GM12878 (cell line): ENCODE data around the gene LEF1.

Experiments
- JUNB ChIP-seq: IDR thresholded peaks from 2 replicates; pipeline ENCODE4 v1.6.1; 2016; ENCODE audit warnings: antibody characterized with exemption, mild to moderate bottlenecking
- KDM1A ChIP-seq: fragments of 200-600 bp; sonication (generic); IDR thresholded peaks from 2 replicates; pipeline ENCODE4 v1.6.1; 2016; ENCODE audit warnings: borderline replicate concordance
- TF ChIP-seq, protein P1 (sequence below): IDR thresholded peaks from 2 replicates; pipeline ENCODE4 v1.6.1; 2012; ENCODE audit warnings: mild to moderate bottlenecking, low read depth, low read length

DNA sequence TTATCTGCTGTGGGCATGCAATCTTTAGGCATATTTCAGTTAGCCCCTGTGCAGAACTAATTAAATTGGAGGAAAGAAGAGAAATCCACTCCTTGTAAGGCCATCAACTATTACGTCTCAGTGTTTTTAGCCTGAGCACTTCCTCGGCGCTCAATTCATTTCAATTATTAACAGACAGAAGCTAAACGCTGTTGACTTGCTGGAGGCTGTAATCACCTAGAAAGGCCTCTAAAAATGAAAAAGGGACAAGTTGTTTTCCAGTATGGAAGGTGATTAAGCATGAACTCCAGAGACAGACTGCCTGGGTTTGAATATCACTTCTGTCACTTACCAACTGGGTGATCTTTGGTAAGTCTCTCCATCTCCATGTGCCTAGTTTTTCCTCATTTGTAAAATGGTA lies 59.6 kb downstream of the LEF1 start:
- TF ChIP-seq JUNB = no peak
- TF ChIP-seq, protein P1, sequence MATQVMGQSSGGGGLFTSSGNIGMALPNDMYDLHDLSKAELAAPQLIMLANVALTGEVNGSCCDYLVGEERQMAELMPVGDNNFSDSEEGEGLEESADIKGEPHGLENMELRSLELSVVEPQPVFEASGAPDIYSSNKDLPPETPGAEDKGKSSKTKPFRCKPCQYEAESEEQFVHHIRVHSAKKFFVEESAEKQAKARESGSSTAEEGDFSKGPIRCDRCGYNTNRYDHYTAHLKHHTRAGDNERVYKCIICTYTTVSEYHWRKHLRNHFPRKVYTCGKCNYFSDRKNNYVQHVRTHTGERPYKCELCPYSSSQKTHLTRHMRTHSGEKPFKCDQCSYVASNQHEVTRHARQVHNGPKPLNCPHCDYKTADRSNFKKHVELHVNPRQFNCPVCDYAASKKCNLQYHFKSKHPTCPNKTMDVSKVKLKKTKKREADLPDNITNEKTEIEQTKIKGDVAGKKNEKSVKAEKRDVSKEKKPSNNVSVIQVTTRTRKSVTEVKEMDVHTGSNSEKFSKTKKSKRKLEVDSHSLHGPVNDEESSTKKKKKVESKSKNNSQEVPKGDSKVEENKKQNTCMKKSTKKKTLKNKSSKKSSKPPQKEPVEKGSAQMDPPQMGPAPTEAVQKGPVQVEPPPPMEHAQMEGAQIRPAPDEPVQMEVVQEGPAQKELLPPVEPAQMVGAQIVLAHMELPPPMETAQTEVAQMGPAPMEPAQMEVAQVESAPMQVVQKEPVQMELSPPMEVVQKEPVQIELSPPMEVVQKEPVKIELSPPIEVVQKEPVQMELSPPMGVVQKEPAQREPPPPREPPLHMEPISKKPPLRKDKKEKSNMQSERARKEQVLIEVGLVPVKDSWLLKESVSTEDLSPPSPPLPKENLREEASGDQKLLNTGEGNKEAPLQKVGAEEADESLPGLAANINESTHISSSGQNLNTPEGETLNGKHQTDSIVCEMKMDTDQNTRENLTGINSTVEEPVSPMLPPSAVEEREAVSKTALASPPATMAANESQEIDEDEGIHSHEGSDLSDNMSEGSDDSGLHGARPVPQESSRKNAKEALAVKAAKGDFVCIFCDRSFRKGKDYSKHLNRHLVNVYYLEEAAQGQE = no peak
- TF ChIP-seq KDM1A = no peak
